Transverse colon (tissue), 3 donors: ENCODE measurements around the gene TRPM6.
"Not testable (repeated sequence)": the region's sequence is repeated elsewhere in the genome, so short reads cannot be mapped to it uniquely, and the experiment has no call there.

Source experiments
- POLR2A ChIP-seq: fragments of 450-650 bp; IDR thresholded peaks from one replicate; pipeline ENCODE4 v1.6.1; 2016; ENCODE audit warnings: antibody characterized with exemption, mild to moderate bottlenecking, moderate library complexity
- POLR2AphosphoS5 ChIP-seq, 3 donors: sonication (generic); formaldehyde crosslinking; IDR thresholded peaks; one replicate each; pipeline ENCODE4 v1.6.1; 2016; ENCODE audit warnings: antibody characterized with exemption in 3 of 3

- TF ChIP-seq POLR2AphosphoS5 (IDR thresholded peaks at IDR 0.05); POLR2A: not testable (repeated sequence)
Observed at GRCh38 chr9:74853024-74853423, 34.7 kb downstream of the TRPM6 start.
